H7 (cell line): ENCODE measurements around the gene PARD3. TPM values are rescaled to one million over a fixed set of nuclear protein-coding genes. Genes with fewer than 3 reads are reported as not detected.

Experiments used
- DNase-seq: peaks from one replicate; pipeline ENCODE4 v3.0.0; 2012
- H3K27me3 ChIP-seq: 2 replicates; pipeline ENCODE4 v1.6.0; 2011; ENCODE audit warnings: mild to moderate bottlenecking, low read length; ENCODE audit not compliant: control insufficient read depth, insufficient read depth
- H3K36me3 ChIP-seq: replicated peaks from 2 replicates; pipeline ENCODE4 v1.5.1; 2011; ENCODE audit warnings: low read length; ENCODE audit not compliant: control insufficient read depth, insufficient read depth
- H3K4me3 ChIP-seq: 2 replicates; pipeline ENCODE4 v1.5.1; 2011; ENCODE audit warnings: low read depth, mild to moderate bottlenecking, control low read depth, low read length, moderate library complexity; ENCODE audit not compliant: insufficient read depth
- total RNA-seq: library from RNA; depleted of rRNA; stranded (reverse); fragments of >200 nt; shearing (Covaris generic); gene quantifications from 2 replicates; pipeline ENCODE4 v1.2.3, GENCODE V29; 2014

The PARD3 gene
- total RNA-seq, 1 experiment from 2014 or later: 51.1 TPM

- no peak overlapping the region for H3K4me3 ChIP-seq
- H3K36me3 ChIP-seq: no peaks in the 10 kb centered on the region
- no peaks in the 10 kb centered on the region for H3K27me3 ChIP-seq
- no peak for DNase-seq
Observed at GRCh38 chr10:34585422-34586112, 229.5 kb downstream of the PARD3 start.

- DNase-seq: no peak
- no peaks in the 10 kb centered on the region for H3K27me3 ChIP-seq
- no peak overlapping the region for H3K4me3 ChIP-seq
- H3K36me3 ChIP-seq: no peaks in the 10 kb centered on the region
Observed at GRCh38 chr10:34584164-34584563, 230.9 kb downstream of the PARD3 start.

GRCh38 chr10:34581801-34582532 lies 233.1 kb downstream of the PARD3 start:
- H3K27me3 ChIP-seq: no peaks in the 10 kb centered on the region
- H3K36me3 ChIP-seq: no peaks in the 10 kb centered on the region
- no peak for DNase-seq
- H3K4me3 ChIP-seq: no peak overlapping the region

GRCh38 chr10:34580643-34581042 lies 234.5 kb downstream of the PARD3 start:
- no peaks in the 10 kb centered on the region for H3K27me3 ChIP-seq
- no peaks in the 10 kb centered on the region for H3K36me3 ChIP-seq
- no peak overlapping the region for H3K4me3 ChIP-seq
- no peak for DNase-seq

GRCh38 chr10:34580214-34580613 lies 234.9 kb downstream of the PARD3 start:
- no peaks in the 10 kb centered on the region for H3K27me3 ChIP-seq
- H3K36me3 ChIP-seq: no peaks in the 10 kb centered on the region
- no peak overlapping the region for H3K4me3 ChIP-seq
- no peak for DNase-seq

GRCh38 chr10:34578468-34578867 lies 236.6 kb downstream of the PARD3 start:
- Histone ChIP-seq H3K4me3 (no peak overlapping the region), H3K36me3 (no peaks in the 10 kb centered on the region), H3K27me3 (no peaks in the 10 kb centered on the region)
- DNase-seq: no peak

GRCh38 chr10:34576797-34577196 lies 238.3 kb downstream of the PARD3 start:
- DNase-seq: no peak
- Histone ChIP-seq H3K4me3 (no peak overlapping the region), H3K36me3 (no peaks in the 10 kb centered on the region), H3K27me3 (no peaks in the 10 kb centered on the region)

GRCh38 chr10:34575882-34576281 lies 239.2 kb downstream of the PARD3 start:
- no peak for DNase-seq
- Histone ChIP-seq H3K4me3 (no peak overlapping the region), H3K27me3 (no peaks in the 10 kb centered on the region)

GRCh38 chr10:34574353-34574934 lies 240.7 kb downstream of the PARD3 start:
- H3K36me3 ChIP-seq: no peaks in the 10 kb centered on the region
- H3K27me3 ChIP-seq: no peaks in the 10 kb centered on the region
- DNase-seq: no peak
- no peak overlapping the region for H3K4me3 ChIP-seq

More at GRCh38 chr10:34575882-34576281, 239.2 kb downstream of the PARD3 start:
- H3K36me3 ChIP-seq: no peaks in the 10 kb centered on the region

- no peaks in the 10 kb centered on the region for H3K36me3 ChIP-seq
- DNase-seq: no peak
- H3K27me3 ChIP-seq: no peaks in the 10 kb centered on the region
- H3K4me3 ChIP-seq: no peak overlapping the region
Observed at GRCh38 chr10:34570887-34571286, 244.2 kb downstream of the PARD3 start.

GRCh38 chr10:34567659-34568253 lies 247.3 kb downstream of the PARD3 start:
- Histone ChIP-seq H3K27me3 (no peaks in the 10 kb centered on the region), H3K4me3 (no peak overlapping the region), H3K36me3 (no peaks in the 10 kb centered on the region)
- DNase-seq: no peak

- Histone ChIP-seq H3K36me3 (no peaks in the 10 kb centered on the region), H3K27me3 (no peaks in the 10 kb centered on the region), H3K4me3 (no peak overlapping the region)
- DNase-seq: no peak
Observed at GRCh38 chr10:34565934-34566333, 249.2 kb downstream of the PARD3 start.

GRCh38 chr10:34558093-34558583 lies 257.0 kb downstream of the PARD3 start:
- Histone ChIP-seq H3K4me3 (no peak overlapping the region), H3K36me3 (no peaks in the 10 kb centered on the region), H3K27me3 (no peaks in the 10 kb centered on the region)
- DNase-seq: no peak

GRCh38 chr10:34557173-34557572 lies 257.9 kb downstream of the PARD3 start:
- Histone ChIP-seq H3K4me3 (no peak overlapping the region), H3K36me3 (no peaks in the 10 kb centered on the region), H3K27me3 (no peaks in the 10 kb centered on the region)
- no peak for DNase-seq

GRCh38 chr10:34555653-34556052 lies 259.4 kb downstream of the PARD3 start:
- Histone ChIP-seq H3K4me3 (no peak overlapping the region), H3K27me3 (no peaks in the 10 kb centered on the region), H3K36me3 (no peaks in the 10 kb centered on the region)
- no peak for DNase-seq
